H1 (cell line): ENCODE measurements around the gene SMIM31.

Experiments
- ATF2 ChIP-seq: IDR thresholded peaks from 2 replicates; pipeline ENCODE4 v1.6.1; 2012; ENCODE audit warnings: low read length, inconsistent platforms
- BRCA1 ChIP-seq: IDR thresholded peaks from 2 replicates; pipeline ENCODE4 v1.6.1; 2012; ENCODE audit warnings: low read depth, low read length, improper control_type of control experiment
- CTCF ChIP-seq, 3 experiments: IDR thresholded peaks; 1 replicate in 2 of 3; 2 replicates in 1 of 3; pipeline versions ENCODE4 v1.5.1 to v1.6.1; 2011; ENCODE audit warnings: low read length in 3 of 3, mild to moderate bottlenecking in 3 of 3, inconsistent platforms in 2 of 3, low read depth in 1 of 3, moderate library complexity in 1 of 3; ENCODE audit not compliant: insufficient read depth in 1 of 3; ENCODE audit errors: control extremely low read depth in 1 of 3
- EP300 ChIP-seq, 2 experiments: IDR thresholded peaks; 1 replicate in 1 of 2; 2 replicates in 1 of 2; pipeline ENCODE4 v1.6.1; 2011 to 2012; ENCODE audit warnings: low read depth in 2 of 2, low read length in 2 of 2, mild to moderate bottlenecking in 2 of 2, borderline replicate concordance in 1 of 2, inconsistent platforms in 1 of 2, moderate library complexity in 1 of 2
- SP2 ChIP-seq: IDR thresholded peaks from 2 replicates; pipeline ENCODE4 v1.6.1; 2012; ENCODE audit warnings: mild to moderate bottlenecking, low read length, inconsistent platforms
- TEAD4 ChIP-seq: IDR thresholded peaks from 2 replicates; pipeline ENCODE4 v1.6.1; 2012; ENCODE audit warnings: low read depth, low read length, inconsistent platforms, mixed read lengths

GRCh38 chr4:164731827-164732474 lies 22.0 kb upstream of the SMIM31 start:
- no peak for TF ChIP-seq BRCA1
- TF ChIP-seq ATF2 = no peak
- no peak for TF ChIP-seq TEAD4
- peak; percentile 72 to 88 (median 84) for TF ChIP-seq CTCF (IDR thresholded peaks at IDR 0.05; ENCODE audit: control extremely low read depth in 1 of 3, insufficient read depth in 1 of 3, low read depth in 1 of 3, low read length in 3 of 3)
- TF ChIP-seq SP2 = no peak
- no peak for TF ChIP-seq EP300 (IDR thresholded peaks at IDR 0.05; ENCODE audit: borderline replicate concordance in 1 of 2, low read depth in 2 of 2, low read length in 2 of 2)
